ENCODE data around the gene ZMIZ1. TPM values are rescaled to one million over a fixed set of nuclear protein-coding genes. Genes with fewer than 3 reads are reported as not detected.

Gene ZMIZ1
- total and polyA plus RNA-seq, 4 donors: 18.3 to 80.2 (median 42.6) TPM

- 88 to 92% methylated on average over 10 of the region's 10 CpGs for WGBS, 2 donors
- ATAC-seq (ENCODE audit: insufficient read depth, low FRiP score) (no peak), DNase-seq (no peak)
- Histone ChIP-seq H3K4me1 (ENCODE audit: control insufficient read depth in 5 of 5, insufficient read depth in 5 of 5, low read length in 5 of 5) (peaks cover 0 to 5% (median 0%) of the 10 kb centered on the region in 5 donors), H3K9me3 (ENCODE audit: control insufficient read depth in 4 of 4, insufficient read depth in 3 of 4, low read length in 3 of 4) (peaks cover 0 to 2% (median 0%) of the 10 kb centered on the region in 4 donors), H3K27me3 (ENCODE audit: control insufficient read depth in 3 of 3, insufficient read depth in 3 of 3, low read length in 2 of 3) (no peaks in the 10 kb centered on the region), H3K36me3 (ENCODE audit: control insufficient read depth in 4 of 4, insufficient read depth in 4 of 4, low read length in 4 of 4) (no peaks in the 10 kb centered on the region), H3K27ac (ENCODE audit: low read depth in 1 of 2, low read length in 1 of 2) (no peak overlapping the region), H3K9ac (ENCODE audit: insufficient read depth in 1 of 2, low read length in 2 of 2) (no peak overlapping the region), H3K4me3 (no peak overlapping the region)
- TF ChIP-seq, protein P1, sequence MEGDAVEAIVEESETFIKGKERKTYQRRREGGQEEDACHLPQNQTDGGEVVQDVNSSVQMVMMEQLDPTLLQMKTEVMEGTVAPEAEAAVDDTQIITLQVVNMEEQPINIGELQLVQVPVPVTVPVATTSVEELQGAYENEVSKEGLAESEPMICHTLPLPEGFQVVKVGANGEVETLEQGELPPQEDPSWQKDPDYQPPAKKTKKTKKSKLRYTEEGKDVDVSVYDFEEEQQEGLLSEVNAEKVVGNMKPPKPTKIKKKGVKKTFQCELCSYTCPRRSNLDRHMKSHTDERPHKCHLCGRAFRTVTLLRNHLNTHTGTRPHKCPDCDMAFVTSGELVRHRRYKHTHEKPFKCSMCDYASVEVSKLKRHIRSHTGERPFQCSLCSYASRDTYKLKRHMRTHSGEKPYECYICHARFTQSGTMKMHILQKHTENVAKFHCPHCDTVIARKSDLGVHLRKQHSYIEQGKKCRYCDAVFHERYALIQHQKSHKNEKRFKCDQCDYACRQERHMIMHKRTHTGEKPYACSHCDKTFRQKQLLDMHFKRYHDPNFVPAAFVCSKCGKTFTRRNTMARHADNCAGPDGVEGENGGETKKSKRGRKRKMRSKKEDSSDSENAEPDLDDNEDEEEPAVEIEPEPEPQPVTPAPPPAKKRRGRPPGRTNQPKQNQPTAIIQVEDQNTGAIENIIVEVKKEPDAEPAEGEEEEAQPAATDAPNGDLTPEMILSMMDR (IDR thresholded peaks at IDR 0.05; ENCODE audit: control extremely low read depth, extremely low read depth): no peak
Measured at GRCh38 chr10:79324032-79324695, 255.4 kb downstream of the ZMIZ1 start.

DNA sequence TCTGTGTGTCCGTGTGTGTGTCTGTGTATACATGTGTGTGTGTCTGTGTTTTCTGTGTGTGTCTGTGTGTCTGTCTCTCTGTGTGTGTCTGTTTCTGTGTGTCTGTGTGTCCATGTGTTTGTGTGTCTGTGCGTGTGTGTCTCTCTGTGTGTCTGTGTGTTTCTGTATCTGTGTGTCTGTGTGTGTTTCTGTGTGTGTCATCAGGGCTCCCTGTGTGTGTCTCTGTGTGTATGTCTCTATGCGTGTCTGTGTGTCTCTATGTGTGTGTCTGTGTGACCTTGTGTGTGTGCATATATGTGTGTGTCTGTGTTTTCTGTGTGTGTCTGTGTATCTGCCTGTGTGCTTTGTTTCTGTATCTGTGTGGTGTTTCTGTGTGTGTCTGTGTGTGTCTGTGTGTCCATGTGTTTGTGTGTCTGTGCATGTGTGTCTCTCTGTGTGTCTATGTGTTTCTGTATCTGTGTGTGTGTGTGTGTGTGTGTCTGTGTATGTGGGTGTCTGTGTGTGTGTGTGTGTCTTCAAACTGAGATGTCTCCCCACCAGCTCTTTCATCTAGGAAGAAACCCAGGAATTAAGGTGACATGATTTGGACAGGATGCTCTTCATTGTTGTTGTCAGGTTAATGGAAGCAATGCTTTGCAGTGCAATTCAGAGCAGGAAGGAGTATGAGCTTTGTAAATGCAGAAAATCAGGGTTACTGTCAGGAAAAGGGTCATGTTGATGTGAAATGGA is 257.8 kb downstream of the ZMIZ1 start:
- ATAC-seq (ENCODE audit: insufficient read depth, low FRiP score): no peak
- peaks cover 0 to under 1% (median 0%) of the 10 kb centered on the region in 5 donors for H3K4me1 ChIP-seq (ENCODE audit: control insufficient read depth in 5 of 5, insufficient read depth in 5 of 5, low read length in 5 of 5)
- H3K9ac ChIP-seq (ENCODE audit: insufficient read depth in 1 of 2, low read length in 2 of 2): no peak overlapping the region
- WGBS, 2 donors: 93 to 100% methylated on average over 3 of the region's 3 CpGs
- DNase-seq: no peak
- H3K27ac ChIP-seq (ENCODE audit: low read depth in 1 of 2, low read length in 1 of 2): no peak overlapping the region
- peaks cover 0 to 2% (median 0%) of the 10 kb centered on the region in 4 donors for H3K9me3 ChIP-seq (ENCODE audit: control insufficient read depth in 4 of 4, insufficient read depth in 3 of 4, low read length in 3 of 4)
- H3K27me3 ChIP-seq (ENCODE audit: control insufficient read depth in 3 of 3, insufficient read depth in 3 of 3, low read length in 2 of 3): no peaks in the 10 kb centered on the region
- no peaks in the 10 kb centered on the region for H3K36me3 ChIP-seq (ENCODE audit: control insufficient read depth in 4 of 4, insufficient read depth in 4 of 4, low read length in 4 of 4)
- no peak overlapping the region for H3K4me3 ChIP-seq
- TF ChIP-seq, protein P1 (IDR thresholded peaks at IDR 0.05; ENCODE audit: control extremely low read depth, extremely low read depth): no peak

- no peaks in the 10 kb centered on the region for H3K36me3 ChIP-seq (ENCODE audit: control insufficient read depth in 4 of 4, insufficient read depth in 4 of 4, low read length in 4 of 4)
- no peaks in the 10 kb centered on the region for H3K27me3 ChIP-seq (ENCODE audit: control insufficient read depth in 3 of 3, insufficient read depth in 3 of 3, low read length in 2 of 3)
- H3K9ac ChIP-seq (ENCODE audit: insufficient read depth in 1 of 2, low read length in 2 of 2): no peak overlapping the region
- H3K9me3 ChIP-seq (ENCODE audit: control insufficient read depth in 4 of 4, insufficient read depth in 3 of 4, low read length in 3 of 4): peaks cover 0 to 2% (median 0%) of the 10 kb centered on the region in 4 donors
- H3K27ac ChIP-seq (ENCODE audit: low read depth in 1 of 2, low read length in 1 of 2): no peak overlapping the region
- WGBS, 2 donors: 94 to 96% methylated on average over 8 of the region's 8 CpGs
- TF ChIP-seq, protein P1 (IDR thresholded peaks at IDR 0.05; ENCODE audit: control extremely low read depth, extremely low read depth): no peak
- no peaks in the 10 kb centered on the region for H3K4me1 ChIP-seq (ENCODE audit: control insufficient read depth in 5 of 5, insufficient read depth in 5 of 5, low read length in 5 of 5)
- H3K4me3 ChIP-seq: no peak overlapping the region
- no peak for ATAC-seq (ENCODE audit: insufficient read depth, low FRiP score)
- no peak for DNase-seq
Measured at GRCh38 chr10:79327090-79327457, 258.3 kb downstream of the ZMIZ1 start.

Data from lung (tissue), 12 donors.